GM18951 (cell line): ENCODE results near the gene NDUFV1.
A peak's percentile ranks its signal among the peaks of the same experiment; 100 is the strongest.
"Not testable (repeated sequence)": the region's sequence is repeated elsewhere in the genome, so short reads cannot be mapped to it uniquely, and the experiment has no call there.

Experiments
- POLR2A ChIP-seq: IDR thresholded peaks from 4 replicates; pipeline ENCODE4 v1.6.1; 2011; ENCODE audit warnings: mild to moderate bottlenecking; ENCODE audit not compliant: insufficient read length, insufficient read depth; ENCODE audit errors: extremely low read depth
- in situ Hi-C: fragments of 300-500 bp; cut with MboI; formaldehyde crosslinking; loops from one replicate; pipeline ENCODE4 v1.12.0; 2022; ENCODE audit warnings: low sequenced_read_pairs, mixed read lengths, inconsistent platforms; ENCODE audit not compliant: unreplicated experiment

Gene NDUFV1

DNA sequence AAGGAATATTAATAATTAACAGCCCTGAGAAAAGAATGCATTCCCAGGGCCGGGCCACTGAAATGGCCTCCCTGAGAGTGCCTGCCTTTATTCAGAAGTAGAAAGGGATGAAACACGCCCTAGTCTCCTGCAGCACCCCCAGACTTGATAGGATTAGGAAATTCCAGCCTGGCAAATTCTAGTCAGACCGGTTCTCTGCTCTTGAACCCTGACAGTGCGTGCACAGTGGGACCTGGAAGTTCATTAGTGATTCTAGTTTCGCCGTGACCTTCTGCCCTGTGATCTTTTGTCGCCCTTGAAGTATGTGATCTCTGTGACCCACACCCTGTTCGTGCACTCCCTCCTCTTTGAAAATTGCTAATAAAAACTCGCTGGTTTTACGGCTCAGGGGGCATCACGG lies 25.3 kb upstream of the NDUFV1 start:
- in situ Hi-C loops, result no loop called here
- TF ChIP-seq POLR2A, result no peak

DNA sequence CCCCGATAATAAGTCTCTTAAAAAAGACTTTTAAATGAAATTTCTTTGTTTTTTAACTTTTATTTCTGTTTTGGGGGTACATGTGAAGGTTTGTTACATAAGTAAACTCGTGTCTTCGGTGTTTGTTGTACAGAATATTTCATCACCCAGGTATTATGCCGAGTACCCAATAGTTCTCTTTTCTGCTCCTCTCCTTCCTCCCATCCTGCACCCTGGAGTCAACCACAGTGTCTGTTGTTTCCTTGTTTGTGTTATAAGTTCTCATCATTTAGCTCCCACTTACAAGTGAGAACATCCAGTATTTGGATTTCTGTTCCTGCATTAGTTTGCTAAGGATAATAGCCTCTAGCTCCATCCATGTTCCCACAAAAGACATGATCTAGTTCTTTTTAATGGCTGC lies 24.7 kb upstream of the NDUFV1 start:
- in situ Hi-C loops, result no loop called here
- no peak for TF ChIP-seq POLR2A

- in situ Hi-C loops, result no loop called here
- peak; percentile 99 for TF ChIP-seq POLR2A
Observed at GRCh38 chr11:67583247-67584204, 23.2 kb upstream of the NDUFV1 start, which contains the start of gene GSTP1. GSTP1 (plus strand) TSS chr11:67583812; CDS start chr11:67583844, 32 bp downstream.

DNA sequence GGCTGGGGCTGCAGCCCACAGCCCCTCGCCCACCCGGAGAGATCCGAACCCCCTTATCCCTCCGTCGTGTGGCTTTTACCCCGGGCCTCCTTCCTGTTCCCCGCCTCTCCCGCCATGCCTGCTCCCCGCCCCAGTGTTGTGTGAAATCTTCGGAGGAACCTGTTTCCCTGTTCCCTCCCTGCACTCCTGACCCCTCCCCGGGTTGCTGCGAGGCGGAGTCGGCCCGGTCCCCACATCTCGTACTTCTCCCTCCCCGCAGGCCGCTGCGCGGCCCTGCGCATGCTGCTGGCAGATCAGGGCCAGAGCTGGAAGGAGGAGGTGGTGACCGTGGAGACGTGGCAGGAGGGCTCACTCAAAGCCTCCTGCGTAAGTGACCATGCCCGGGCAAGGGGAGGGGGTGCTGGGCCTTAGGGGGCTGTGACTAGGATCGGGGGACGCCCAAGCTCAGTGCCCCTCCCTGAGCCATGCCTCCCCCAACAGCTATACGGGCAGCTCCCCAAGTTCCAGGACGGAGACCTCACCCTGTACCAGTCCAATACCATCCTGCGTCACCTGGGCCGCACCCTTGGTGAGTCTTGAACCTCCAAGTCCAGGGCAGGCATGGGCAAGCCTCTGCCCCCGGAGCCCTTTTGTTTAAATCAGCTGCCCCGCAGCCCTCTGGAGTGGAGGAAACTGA lies 22.4 kb upstream of the NDUFV1 start:
- TF ChIP-seq POLR2A, result peak; percentile 10
- in situ Hi-C loops, result no loop called here

DNA sequence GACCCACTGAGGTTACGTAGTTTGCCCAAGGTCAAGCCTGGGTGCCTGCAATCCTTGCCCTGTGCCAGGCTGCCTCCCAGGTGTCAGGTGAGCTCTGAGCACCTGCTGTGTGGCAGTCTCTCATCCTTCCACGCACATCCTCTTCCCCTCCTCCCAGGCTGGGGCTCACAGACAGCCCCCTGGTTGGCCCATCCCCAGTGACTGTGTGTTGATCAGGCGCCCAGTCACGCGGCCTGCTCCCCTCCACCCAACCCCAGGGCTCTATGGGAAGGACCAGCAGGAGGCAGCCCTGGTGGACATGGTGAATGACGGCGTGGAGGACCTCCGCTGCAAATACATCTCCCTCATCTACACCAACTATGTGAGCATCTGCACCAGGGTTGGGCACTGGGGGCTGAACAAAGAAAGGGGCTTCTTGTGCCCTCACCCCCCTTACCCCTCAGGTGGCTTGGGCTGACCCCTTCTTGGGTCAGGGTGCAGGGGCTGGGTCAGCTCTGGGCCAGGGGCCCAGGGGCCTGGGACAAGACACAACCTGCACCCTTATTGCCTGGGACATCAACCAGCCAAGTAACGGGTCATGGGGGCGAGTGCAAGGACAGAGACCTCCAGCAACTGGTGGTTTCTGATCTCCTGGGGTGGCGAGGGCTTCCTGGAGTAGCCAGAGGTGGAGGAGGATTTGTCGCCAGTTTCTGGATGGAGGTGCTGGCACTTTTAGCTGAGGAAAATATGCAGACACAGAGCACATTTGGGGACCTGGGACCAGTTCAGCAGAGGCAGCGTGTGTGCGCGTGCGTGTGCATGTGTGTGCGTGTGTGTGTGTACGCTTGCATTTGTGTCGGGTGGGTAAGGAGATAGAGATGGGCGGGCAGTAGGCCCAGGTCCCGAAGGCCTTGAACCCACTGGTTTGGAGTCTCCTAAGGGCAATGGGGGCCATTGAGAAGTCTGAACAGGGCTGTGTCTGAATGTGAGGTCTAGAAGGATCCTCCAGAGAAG lies 21.6 kb upstream of the NDUFV1 start:
- in situ Hi-C loops, result no loop called here
- peak; percentile 10 for TF ChIP-seq POLR2A

GRCh38 chr11:67585911-67586310 lies 20.8 kb upstream of the NDUFV1 start:
- in situ Hi-C loops, result no loop called here
- no peak for TF ChIP-seq POLR2A

DNA sequence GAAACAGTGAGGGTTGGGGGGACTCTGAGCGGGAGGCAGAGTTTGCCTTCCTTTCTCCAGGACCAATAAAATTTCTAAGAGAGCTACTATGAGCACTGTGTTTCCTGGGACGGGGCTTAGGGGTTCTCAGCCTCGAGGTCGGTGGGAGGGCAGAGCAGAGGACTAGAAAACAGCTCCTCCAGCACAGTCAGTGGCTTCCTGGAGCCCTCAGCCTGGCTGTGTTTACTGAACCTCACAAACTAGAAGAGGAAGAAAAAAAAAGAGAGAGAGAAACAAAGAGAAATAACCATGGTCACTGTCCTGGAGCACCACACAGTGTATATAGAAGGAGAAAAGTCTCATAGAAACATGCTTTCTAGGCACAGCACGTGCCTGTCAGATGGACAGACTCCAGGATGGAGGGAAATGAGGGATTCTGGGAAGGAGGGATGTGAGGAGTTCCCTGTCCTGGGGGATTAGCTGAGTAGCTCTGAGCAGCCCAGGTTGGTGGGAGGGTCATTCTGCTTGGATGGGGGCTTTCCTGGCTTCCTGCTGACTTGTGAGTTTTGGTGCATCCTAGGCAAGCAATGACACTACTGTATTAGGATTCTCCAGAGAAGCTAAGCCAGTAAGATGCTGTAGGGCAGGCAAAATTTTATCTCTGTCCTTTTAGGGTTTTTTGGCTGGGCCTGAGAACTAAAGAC lies 20.0 kb upstream of the NDUFV1 start:
- in situ Hi-C loops, result no loop called here
- TF ChIP-seq POLR2A, result no peak

- no peak for TF ChIP-seq POLR2A
- in situ Hi-C loops, result no loop called here
Observed at GRCh38 chr11:67588136-67588503, 18.6 kb upstream of the NDUFV1 start.

- in situ Hi-C loops, result not testable (repeated sequence)
Observed at GRCh38 chr11:67588899-67589415, 17.8 kb upstream of the NDUFV1 start.

DNA sequence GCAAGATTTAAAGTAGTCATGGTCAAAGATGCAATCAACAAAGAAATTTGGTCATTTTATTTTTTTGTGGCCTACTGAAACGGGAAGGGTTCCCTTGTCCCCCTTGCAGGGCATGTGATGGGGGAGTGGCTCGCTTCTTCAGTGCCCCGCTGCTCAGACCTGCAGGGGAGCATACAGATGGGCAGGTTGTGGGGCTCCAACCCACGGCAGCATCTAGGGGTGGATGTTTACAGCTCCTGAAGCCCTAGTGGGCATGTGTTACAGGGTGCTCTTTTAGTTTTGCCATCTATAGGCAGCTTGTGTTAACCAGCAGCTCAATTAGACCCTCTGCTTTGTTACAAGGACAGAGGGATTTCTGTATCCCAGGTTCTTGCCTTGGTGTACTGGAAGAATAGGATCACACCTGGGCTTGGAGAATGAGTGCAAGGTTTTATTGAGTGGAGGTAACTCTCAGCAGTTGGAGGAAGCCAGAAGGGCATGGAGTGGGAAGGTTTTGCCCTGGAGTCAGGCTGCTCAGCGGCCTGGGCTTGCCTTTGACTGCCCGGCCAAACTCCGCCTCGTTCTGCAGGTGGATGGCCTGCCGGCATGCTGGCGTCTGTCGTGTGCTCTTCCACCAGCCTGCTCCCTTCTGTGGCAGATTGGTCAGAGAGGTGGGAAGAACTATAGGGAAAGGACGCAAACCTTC lies 13.7 kb upstream of the NDUFV1 start:
- no peak for TF ChIP-seq POLR2A
- in situ Hi-C loops, result no loop called here

DNA sequence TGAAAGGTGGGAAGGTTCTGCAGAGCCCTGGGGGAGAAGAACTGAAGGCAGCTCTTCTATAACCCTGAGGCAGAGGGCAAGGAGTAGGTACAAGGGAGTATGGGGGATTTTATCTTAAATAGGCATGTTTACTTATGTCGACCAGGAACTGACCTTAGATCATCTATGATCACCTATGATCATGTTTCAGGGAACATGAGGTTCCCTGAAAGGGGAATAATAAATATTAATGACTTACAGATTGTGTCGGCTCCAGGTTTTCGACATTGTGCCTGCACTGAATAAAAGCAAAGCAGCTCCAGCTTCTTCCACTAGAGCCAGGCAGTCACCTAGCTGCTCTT lies 13.2 kb upstream of the NDUFV1 start:
- in situ Hi-C loops, result no loop called here
- TF ChIP-seq POLR2A, result no peak

DNA sequence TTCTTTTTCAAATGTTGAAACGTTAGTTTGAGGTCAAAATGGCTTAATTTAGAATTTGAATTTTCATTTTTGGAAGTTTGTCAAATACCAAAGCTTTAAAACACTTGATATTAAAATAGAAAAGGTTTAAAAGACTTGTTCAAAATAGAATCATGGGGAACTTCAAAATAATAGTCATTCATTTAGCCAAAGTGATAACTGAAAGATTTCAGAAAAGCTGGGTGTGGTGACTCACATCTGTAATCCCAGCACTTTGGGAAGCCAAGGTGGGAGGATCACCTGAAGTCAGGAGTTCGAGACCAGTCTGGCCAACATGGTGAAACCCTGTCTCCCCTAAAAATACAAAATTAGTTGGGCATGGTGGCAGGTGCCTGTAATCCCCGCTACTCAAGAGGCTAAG lies 12.3 kb upstream of the NDUFV1 start:
- no peak for TF ChIP-seq POLR2A
- in situ Hi-C loops, result no loop called here
